HepG2 (cell line): ENCODE measurements around the gene ZFPL1. TPM values are rescaled to one million over a fixed set of nuclear protein-coding genes. Genes with fewer than 3 reads are reported as not detected.

Experiments
- CENPX ChIP-seq: sonication (generic); formaldehyde crosslinking; IDR thresholded peaks from 2 replicates; pipeline ENCODE4 v1.9.0; 2021; ENCODE audit warnings: mild to moderate bottlenecking, missing genetic modification reagents, moderate library complexity
- E2F2 ChIP-seq: sonication (generic); formaldehyde crosslinking; IDR thresholded peaks from 2 replicates; pipeline ENCODE4 v1.4.0; 2020; ENCODE audit warnings: missing genetic modification reagents, borderline replicate concordance
- EZH2 ChIP-seq: conservative IDR thresholded peaks from 2 replicates; pipeline ENCODE4 v1.6.1; 2012; ENCODE audit warnings: mild to moderate bottlenecking, low read depth, low read length, moderate library complexity
- FIP1L1 ChIP-seq: fragments of 200-400 bp; formaldehyde crosslinking; IDR thresholded peaks from 2 replicates; pipeline ENCODE4 v1.6.1; 2018; ENCODE audit warnings: low read depth, mild to moderate bottlenecking, low read length, moderate library complexity, borderline replicate concordance; ENCODE audit not compliant: insufficient read depth
- HES4 ChIP-seq: sonication (generic); formaldehyde crosslinking; IDR thresholded peaks from 2 replicates; pipeline ENCODE4 v1.9.0; 2021; ENCODE audit warnings: mild to moderate bottlenecking, missing genetic modification reagents, borderline replicate concordance
- HNF4A ChIP-seq: sonication (generic); formaldehyde crosslinking; IDR thresholded peaks from 2 replicates; pipeline ENCODE4 v1.4.0; 2020; ENCODE audit warnings: missing genetic modification reagents
- IRX3 ChIP-seq: sonication (generic); formaldehyde crosslinking; IDR thresholded peaks from 2 replicates; pipeline ENCODE4 v1.8.1; 2023; ENCODE audit warnings: mild to moderate bottlenecking, low read depth, missing genetic modification reagents, borderline replicate concordance
- KAT8 ChIP-seq: IDR thresholded peaks from 2 replicates; pipeline ENCODE4 v1.6.1; 2016; ENCODE audit warnings: missing genetic modification reagents, missing compliant biosample characterization
- MBNL3 ChIP-seq: fragments of 250-450 bp; sonication (Bioruptor Pico); conservative IDR thresholded peaks from 2 replicates; pipeline ENCODE4 v1.8.0; 2022; ENCODE audit warnings: mild to moderate bottlenecking, inconsistent platforms
- MEIS1 ChIP-seq: sonication (generic); formaldehyde crosslinking; IDR thresholded peaks from 2 replicates; pipeline ENCODE4 v1.9.0; 2021; ENCODE audit warnings: mild to moderate bottlenecking, missing genetic modification reagents, moderate library complexity, borderline replicate concordance
- NFE2L2 ChIP-seq: fragments of 150-350 bp; IDR thresholded peaks from 2 replicates; pipeline ENCODE4 v1.6.1; 2014; ENCODE audit warnings: low read length
- NR2F1 ChIP-seq, 2 experiments: fragments of 450-650 bp in 1 of 2; formaldehyde crosslinking in 1 of 2; IDR thresholded peaks; 2 replicates each; pipeline versions ENCODE4 v1.5.0 to v1.6.1; 2016 to 2020; ENCODE audit warnings: mild to moderate bottlenecking in 1 of 2, missing compliant biosample characterization in 1 of 2, missing genetic modification reagents in 1 of 2, moderate library complexity in 1 of 2
- PAX8 ChIP-seq: sonication (generic); formaldehyde crosslinking; IDR thresholded peaks from 2 replicates; pipeline ENCODE4 v1.8.0; 2022; ENCODE audit warnings: mild to moderate bottlenecking, missing genetic modification reagents, borderline replicate concordance
- PHF21A ChIP-seq: sonication (generic); formaldehyde crosslinking; IDR thresholded peaks from 2 replicates; pipeline ENCODE4 v1.5.0; 2020; ENCODE audit warnings: mild to moderate bottlenecking, missing genetic modification reagents
- RAD21 ChIP-seq: fragments of 450-650 bp; formaldehyde crosslinking; IDR thresholded peaks from 2 replicates; pipeline ENCODE4 v1.5.0; 2020; ENCODE audit warnings: mild to moderate bottlenecking
- TBX2 ChIP-seq: sonication (generic); formaldehyde crosslinking; IDR thresholded peaks from 2 replicates; pipeline ENCODE4 v1.5.0; 2020; ENCODE audit warnings: missing genetic modification reagents, mild to moderate bottlenecking, borderline replicate concordance
- THYN1 ChIP-seq: sonication (generic); formaldehyde crosslinking; IDR thresholded peaks from 2 replicates; pipeline ENCODE4 v1.8.1; 2023; ENCODE audit warnings: low read depth, mild to moderate bottlenecking, moderate library complexity, missing genetic modification reagents, borderline replicate concordance
- TRIM22 ChIP-seq: fragments of 450-650 bp; IDR thresholded peaks from 2 replicates; pipeline ENCODE4 v1.6.1; 2017
- ZBTB20 ChIP-seq: sonication (generic); formaldehyde crosslinking; IDR thresholded peaks from 2 replicates; pipeline ENCODE4 v1.8.1; 2023; ENCODE audit warnings: missing genetic modification reagents, low read depth, mild to moderate bottlenecking, borderline replicate concordance
- ZNF232 ChIP-seq: sonication (generic); formaldehyde crosslinking; IDR thresholded peaks from 2 replicates; pipeline ENCODE4 v1.4.0; 2020; ENCODE audit warnings: missing genetic modification reagents, borderline replicate concordance
- ZNF275 ChIP-seq: sonication (generic); formaldehyde crosslinking; IDR thresholded peaks from 2 replicates; pipeline ENCODE4 v1.8.0; 2022; ENCODE audit warnings: missing genetic modification reagents, mild to moderate bottlenecking, inconsistent platforms, borderline replicate concordance
- ZNF556 ChIP-seq: sonication (generic); formaldehyde crosslinking; IDR thresholded peaks from 2 replicates; pipeline ENCODE4 v1.4.0; 2020; ENCODE audit warnings: mild to moderate bottlenecking, missing genetic modification reagents, borderline replicate concordance
- ZNF564 ChIP-seq: sonication (generic); formaldehyde crosslinking; IDR thresholded peaks from 2 replicates; pipeline ENCODE4 v1.8.1; 2023; ENCODE audit warnings: mild to moderate bottlenecking, missing genetic modification reagents
- ZNF747 ChIP-seq: sonication (generic); formaldehyde crosslinking; IDR thresholded peaks from 2 replicates; pipeline ENCODE4 v1.8.1; 2023; ENCODE audit warnings: missing genetic modification reagents, mild to moderate bottlenecking, borderline replicate concordance
- ZSCAN30 ChIP-seq: sonication (generic); formaldehyde crosslinking; IDR thresholded peaks from 2 replicates; pipeline ENCODE4 v1.5.0; 2020; ENCODE audit warnings: mild to moderate bottlenecking, missing genetic modification reagents
- polyA plus RNA-seq, 8 experiments: library from polyadenylated mRNA; depleted of rRNA in 3 of 8; stranded (reverse) in 7 of 8; unstranded in 1 of 8; fragments of >200 nt; fragmentation: Illumina TruSeq in 4 of 8; extraction: Trizol in 4 of 8; gene quantifications; 2 replicates each; pipeline versions ENCODE4 v1.2.1 to v1.2.3, GENCODE V29; 2011 to 2016; ENCODE audit warnings: low read depth in 4 of 8, missing spikeins in 1 of 8, mixed read lengths in 1 of 8; ENCODE audit not compliant: insufficient read depth in 1 of 8
- total RNA-seq, 5 experiments: library from RNA; depleted of rRNA; stranded (reverse); fragments of >200 nt; fragmentation: Illumina TruSeq; extraction: Trizol; gene quantifications; 2 replicates each; pipeline ENCODE4 v1.2.3, GENCODE V29; 2016; ENCODE audit warnings: low read depth in 1 of 5
- TF ChIP-seq, protein P1 (sequence below): sonication (generic); formaldehyde crosslinking; IDR thresholded peaks from 2 replicates; pipeline ENCODE4 v1.8.0; 2022; ENCODE audit warnings: mild to moderate bottlenecking, missing genetic modification reagents, moderate library complexity

Gene ZFPL1
- total and polyA plus RNA-seq, 2 of the 13 experiments (the other 11 are each of a cell fraction or from before 2014, with no cell fraction given): 32.2 to 56.0 TPM

DNA sequence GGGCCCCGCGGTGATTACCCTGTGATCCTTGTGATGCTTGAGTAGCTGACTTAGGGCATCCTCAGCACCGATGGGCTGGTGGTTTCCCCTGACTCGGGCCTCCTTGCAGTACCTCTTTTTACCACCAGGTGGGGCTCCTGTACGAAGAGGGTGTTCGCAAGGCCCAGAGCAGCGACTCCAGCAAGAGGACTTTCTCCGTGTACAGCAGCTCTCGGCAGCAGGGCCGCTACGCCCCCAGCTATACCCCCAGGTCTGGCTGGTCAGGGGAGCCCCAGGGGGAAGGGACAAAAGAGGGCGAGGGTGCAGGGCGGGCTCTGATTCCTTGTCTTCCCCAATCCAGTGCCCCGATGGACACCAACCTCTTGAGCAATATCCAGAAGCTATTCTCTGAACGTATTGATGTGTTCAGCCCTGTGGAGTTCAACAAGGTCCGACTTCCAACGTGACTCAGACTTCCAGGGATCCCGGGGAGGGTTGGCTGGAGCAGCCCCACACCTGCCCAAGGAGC, 26.4 kb downstream of the ZFPL1 start (continued):
- no peak for TF ChIP-seq NR2F1 (CRISPR knock-in tag; IDR thresholded peaks at IDR 0.05)
- no peak for TF ChIP-seq ZSCAN30
- TF ChIP-seq CENPX (CRISPR knock-in tag): no peak
- peak; percentile 34; the same call in 1 of the 2 replicates for TF ChIP-seq HNF4A (CRISPR knock-in tag)
- no peak for TF ChIP-seq PHF21A (CRISPR knock-in tag)
- TF ChIP-seq ZNF232 (CRISPR knock-in tag): peak; percentile 43; the same call in 1 of the 2 replicates
- TF ChIP-seq IRX3 (CRISPR knock-in tag): no peak
- TF ChIP-seq NFE2L2: no peak
- TF ChIP-seq MBNL3 (CRISPR knock-in tag): no peak
- TF ChIP-seq RAD21 (CRISPR knock-in tag): peak; percentile 65
- no peak for TF ChIP-seq ZNF275 (CRISPR knock-in tag)
- TF ChIP-seq ZNF747 (CRISPR knock-in tag): no peak; the same call in 1 of the 2 replicates
- no peak for TF ChIP-seq ZNF564 (CRISPR knock-in tag)
- TF ChIP-seq PAX8 (CRISPR knock-in tag): no peak
- 0 out of 2 replicates have a peak, but pooled peaks have one; percentile 19 for TF ChIP-seq KAT8
- no peak for TF ChIP-seq ZBTB20 (CRISPR knock-in tag)
- TF ChIP-seq E2F2 (CRISPR knock-in tag): no peak
- TF ChIP-seq, protein P1, sequence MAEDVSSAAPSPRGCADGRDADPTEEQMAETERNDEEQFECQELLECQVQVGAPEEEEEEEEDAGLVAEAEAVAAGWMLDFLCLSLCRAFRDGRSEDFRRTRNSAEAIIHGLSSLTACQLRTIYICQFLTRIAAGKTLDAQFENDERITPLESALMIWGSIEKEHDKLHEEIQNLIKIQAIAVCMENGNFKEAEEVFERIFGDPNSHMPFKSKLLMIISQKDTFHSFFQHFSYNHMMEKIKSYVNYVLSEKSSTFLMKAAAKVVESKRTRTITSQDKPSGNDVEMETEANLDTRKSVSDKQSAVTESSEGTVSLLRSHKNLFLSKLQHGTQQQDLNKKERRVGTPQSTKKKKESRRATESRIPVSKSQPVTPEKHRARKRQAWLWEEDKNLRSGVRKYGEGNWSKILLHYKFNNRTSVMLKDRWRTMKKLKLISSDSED (CRISPR knock-in tag): no peak
- TF ChIP-seq TRIM22: no peak
- no peak for TF ChIP-seq HES4 (CRISPR knock-in tag)
- TF ChIP-seq THYN1 (CRISPR knock-in tag): no peak
- TF ChIP-seq ZNF556 (CRISPR knock-in tag): no peak
- no peak for TF ChIP-seq MEIS1 (CRISPR knock-in tag)
- no peak for TF ChIP-seq FIP1L1
- no peak; the same call in 1 of the 2 replicates for TF ChIP-seq TBX2 (CRISPR knock-in tag)
- TF ChIP-seq EZH2: no peak
